CD4-positive, alpha-beta T cell treated with Interleukin-1 beta for 1 hour (primary cell): ENCODE measurements around the gene PRKAR1A.
"Not testable (repeated sequence)": the region's sequence is repeated elsewhere in the genome, so short reads cannot be mapped to it uniquely, and the experiment has no call there.

ENCODE experiments used
- DNase-seq, 2 donors: peaks; one replicate each; pipeline ENCODE4 v3.0.0-alpha.2; 2020 to 2022

Gene PRKAR1A

GRCh38 chr17:68581863-68582645, 69.8 kb downstream of the PRKAR1A start:
- DNase-seq = no peak

- DNase-seq = not testable (repeated sequence)
Observed at GRCh38 chr17:68582867-68583266, 70.6 kb downstream of the PRKAR1A start.

GRCh38 chr17:68584581-68585303, 72.5 kb downstream of the PRKAR1A start:
- DNase-seq = no peak

GRCh38 chr17:68585643-68586042, 73.4 kb downstream of the PRKAR1A start:
- DNase-seq = no peak

GRCh38 chr17:68587026-68587425, 74.8 kb downstream of the PRKAR1A start:
- no peak for DNase-seq

- no peak for DNase-seq
Observed at GRCh38 chr17:68587847-68588246, 75.6 kb downstream of the PRKAR1A start.

- no peak for DNase-seq
Observed at GRCh38 chr17:68588362-68588761, 76.1 kb downstream of the PRKAR1A start.

- no peak for DNase-seq
Observed at GRCh38 chr17:68589086-68589485, 76.9 kb downstream of the PRKAR1A start.

GRCh38 chr17:68591583-68591982, 79.4 kb downstream of the PRKAR1A start:
- DNase-seq = peak in 1 of 2 donors; percentile 5

- DNase-seq = no peak
Observed at GRCh38 chr17:68592009-68592408, 79.8 kb downstream of the PRKAR1A start.

GRCh38 chr17:68592682-68593641, 80.7 kb downstream of the PRKAR1A start:
- DNase-seq = no peak

GRCh38 chr17:68594552-68594951, 82.3 kb downstream of the PRKAR1A start:
- no peak for DNase-seq

GRCh38 chr17:68595496-68595895, 83.3 kb downstream of the PRKAR1A start:
- no peak for DNase-seq

- DNase-seq = no peak
Observed at GRCh38 chr17:68595986-68596385, 83.8 kb downstream of the PRKAR1A start.

GRCh38 chr17:68596411-68596945, 84.2 kb downstream of the PRKAR1A start:
- no peak for DNase-seq

GRCh38 chr17:68598074-68598473, 85.8 kb downstream of the PRKAR1A start:
- DNase-seq = no peak

- DNase-seq = no peak
Observed at GRCh38 chr17:68598545-68598961, 86.3 kb downstream of the PRKAR1A start.

GRCh38 chr17:68599091-68599490, 86.9 kb downstream of the PRKAR1A start:
- DNase-seq = no peak

GRCh38 chr17:68599552-68600066, 87.4 kb downstream of the PRKAR1A start:
- no peak for DNase-seq

GRCh38 chr17:68600067-68600930, 88.1 kb downstream of the PRKAR1A start:
- peak in 1 of 2 donors; percentile 19 for DNase-seq
